Measurements from ENCODE around the gene NYAP1. TPM values are rescaled to one million over a fixed set of nuclear protein-coding genes. Genes with fewer than 3 reads are reported as not detected.
A peak's percentile ranks its signal among the peaks of the same experiment; 100 is the strongest.
"Not testable (repeated sequence)": the region's sequence is repeated elsewhere in the genome, so short reads cannot be mapped to it uniquely, and the experiment has no call there.

NYAP1 gene
- total RNA-seq, 2 donors from 2014 or later: 7.9 to 9.3 TPM

DNA sequence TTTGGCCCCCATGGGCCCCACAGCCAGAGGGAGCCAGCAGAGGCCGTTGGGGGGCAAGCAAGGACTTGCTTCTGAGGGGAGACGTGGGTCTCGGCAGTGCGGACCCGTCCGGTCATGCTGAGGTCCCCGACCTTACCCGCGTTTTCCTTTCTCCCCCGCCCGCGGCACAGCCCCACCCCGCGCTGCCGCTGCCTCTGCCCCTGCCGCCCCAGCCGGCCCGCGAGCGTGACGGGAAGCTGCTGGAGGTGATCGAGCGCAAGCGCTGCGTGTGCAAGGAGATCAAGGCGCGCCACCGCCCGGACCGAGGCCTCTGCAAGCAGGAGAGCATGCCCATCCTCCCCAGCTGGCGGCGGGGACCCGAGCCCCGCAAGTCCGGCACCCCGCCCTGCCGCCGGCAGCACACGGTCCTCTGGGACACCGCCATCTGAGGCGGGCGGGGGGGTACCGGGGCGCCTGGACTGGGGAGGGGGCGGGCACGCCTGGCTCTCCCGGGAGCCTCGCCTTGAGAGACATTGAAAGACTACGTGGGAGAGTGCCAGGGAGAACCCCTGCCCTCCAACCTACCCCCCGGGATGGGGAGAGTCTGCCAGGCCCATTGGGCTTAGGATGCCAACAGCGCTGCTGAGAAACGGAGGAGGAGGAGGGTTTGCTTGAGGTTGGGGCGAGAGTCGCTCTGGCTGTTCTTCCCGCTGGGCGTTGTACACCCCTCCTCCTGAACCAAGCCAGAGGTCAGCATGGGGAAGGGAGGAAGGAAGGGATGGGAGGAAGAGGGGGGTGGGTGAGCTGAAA lies 9.9 kb downstream of the NYAP1 start:
- DNase-seq: peak; percentile 78
- Mint-ChIP-seq H3K4me1 (peaks cover 3% of the 10 kb centered on the region), H3K9me3 (no peaks in the 10 kb centered on the region), H3K27me3 (ENCODE audit: insufficient read depth) (peaks cover 19% of the 10 kb centered on the region), H3K4me3 (peak overlapping the region; percentile 46), H3K36me3 (ENCODE audit: low read depth) (peaks cover 14% of the 10 kb centered on the region), H3K27ac (no peak overlapping the region)
- no peaks in the 10 kb centered on the region for H3K27me3 ChIP-seq (ENCODE audit: control insufficient read depth, insufficient read depth, low read length, poor library complexity, severe bottlenecking)
- no peak overlapping the region for H3K9ac ChIP-seq (ENCODE audit: extremely low read depth, low read length, poor library complexity, severe bottlenecking)
- H3K36me3 ChIP-seq (ENCODE audit: control insufficient read depth, insufficient read depth, low read length): peaks cover 4% of the 10 kb centered on the region
- no peak overlapping the region for H3K27ac ChIP-seq (ENCODE audit: low read depth, low read length)
- WGBS, 2 experiments (ENCODE audit: insufficient coverage in 1 of 2, insufficient read length in 1 of 2): 54 to 57% methylated on average over 16 to 56 of the region's 56 CpGs
- H3K4me3 ChIP-seq (ENCODE audit: low read length): no peak overlapping the region
- TF ChIP-seq CTCF (conservative IDR thresholded peaks at IDR 0.05): no peak
- no peaks in the 10 kb centered on the region for H3K4me1 ChIP-seq (ENCODE audit: control insufficient read depth, insufficient read depth, low read length)
- H3K9me3 ChIP-seq (ENCODE audit: control insufficient read depth, low read length): no peaks in the 10 kb centered on the region

DNA sequence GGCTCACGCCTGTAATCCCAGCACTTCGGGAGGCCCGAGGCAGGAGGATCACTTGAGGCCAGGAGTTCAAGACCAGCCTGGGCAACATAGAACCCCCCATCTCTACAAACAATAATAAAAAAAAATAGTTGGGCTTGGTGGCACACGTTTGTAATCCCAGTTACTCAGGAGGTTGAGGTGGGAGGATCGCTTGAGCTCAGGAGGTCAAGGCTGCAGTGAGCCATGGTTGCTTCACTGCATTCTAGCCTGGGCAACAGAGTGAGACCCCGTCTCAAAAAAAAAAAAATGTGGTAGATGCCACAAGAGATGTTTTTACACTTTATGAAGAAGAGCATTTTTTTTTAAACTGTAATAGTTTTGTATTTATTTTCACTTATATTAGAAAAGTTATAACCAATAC lies 12.8 kb downstream of the NYAP1 start:
- Histone ChIP-seq H3K4me3 (ENCODE audit: low read length) (no peak overlapping the region), H3K27ac (ENCODE audit: low read depth, low read length) (no peak overlapping the region), H3K9me3 (ENCODE audit: control insufficient read depth, low read length) (no peaks in the 10 kb centered on the region), H3K27me3 (ENCODE audit: control insufficient read depth, insufficient read depth, low read length, poor library complexity, severe bottlenecking) (no peaks in the 10 kb centered on the region), H3K4me1 (ENCODE audit: control insufficient read depth, insufficient read depth, low read length) (no peaks in the 10 kb centered on the region), H3K36me3 (ENCODE audit: control insufficient read depth, insufficient read depth, low read length) (peaks cover 4% of the 10 kb centered on the region), H3K9ac (ENCODE audit: extremely low read depth, low read length, poor library complexity, severe bottlenecking) (no peak overlapping the region)
- DNase-seq: no peak
- Mint-ChIP-seq H3K4me1 (peaks cover 3% of the 10 kb centered on the region), H3K36me3 (ENCODE audit: low read depth) (peaks cover 11% of the 10 kb centered on the region), H3K9me3 (no peaks in the 10 kb centered on the region), H3K27me3 (ENCODE audit: insufficient read depth) (peaks cover 17% of the 10 kb centered on the region), H3K27ac (no peak overlapping the region), H3K4me3 (no peak overlapping the region)
- TF ChIP-seq CTCF (conservative IDR thresholded peaks at IDR 0.05): no peak
- 87 to 89% methylated on average over 4 to 6 of the region's 6 CpGs for WGBS, 2 experiments (ENCODE audit: insufficient coverage in 1 of 2, insufficient read length in 1 of 2)

GRCh38 chr7:100500743-100501142 lies 17.0 kb downstream of the NYAP1 start:
- not testable (repeated sequence) for H3K9me3 Mint-ChIP-seq; H3K27me3 ChIP-seq (ENCODE audit: control insufficient read depth, insufficient read depth, low read length, poor library complexity, severe bottlenecking); H3K9me3 ChIP-seq (ENCODE audit: control insufficient read depth, low read length); H3K4me1 ChIP-seq (ENCODE audit: control insufficient read depth, insufficient read depth, low read length); H3K4me3 Mint-ChIP-seq; DNase-seq; H3K36me3 Mint-ChIP-seq (ENCODE audit: low read depth); H3K27ac ChIP-seq (ENCODE audit: low read depth, low read length); H3K4me1 Mint-ChIP-seq; H3K4me3 ChIP-seq (ENCODE audit: low read length); H3K9ac ChIP-seq (ENCODE audit: extremely low read depth, low read length, poor library complexity, severe bottlenecking); H3K36me3 ChIP-seq (ENCODE audit: control insufficient read depth, insufficient read depth, low read length); H3K27ac Mint-ChIP-seq; H3K27me3 Mint-ChIP-seq (ENCODE audit: insufficient read depth)
- WGBS, 2 experiments (ENCODE audit: insufficient coverage in 1 of 2, insufficient read length in 1 of 2): 86 to 93% methylated on average over 1 to 2 of the region's 2 CpGs

GRCh38 chr7:100504031-100504430 lies 20.3 kb downstream of the NYAP1 start:
- not testable (repeated sequence) for H3K27ac ChIP-seq (ENCODE audit: low read depth, low read length); H3K27me3 Mint-ChIP-seq (ENCODE audit: insufficient read depth); H3K36me3 Mint-ChIP-seq (ENCODE audit: low read depth); H3K27ac Mint-ChIP-seq; H3K27me3 ChIP-seq (ENCODE audit: control insufficient read depth, insufficient read depth, low read length, poor library complexity, severe bottlenecking); H3K4me3 ChIP-seq (ENCODE audit: low read length); DNase-seq; H3K36me3 ChIP-seq (ENCODE audit: control insufficient read depth, insufficient read depth, low read length); H3K9me3 Mint-ChIP-seq; H3K4me1 ChIP-seq (ENCODE audit: control insufficient read depth, insufficient read depth, low read length); H3K9ac ChIP-seq (ENCODE audit: extremely low read depth, low read length, poor library complexity, severe bottlenecking); H3K4me1 Mint-ChIP-seq; H3K4me3 Mint-ChIP-seq; H3K9me3 ChIP-seq (ENCODE audit: control insufficient read depth, low read length)
- WGBS, 2 experiments (ENCODE audit: insufficient coverage in 1 of 2, insufficient read length in 1 of 2): 94 to 96% methylated on average over 2 to 3 of the region's 3 CpGs
